ENCODE results near the gene TRIM13.
"Not testable (repeated sequence)": the region's sequence is repeated elsewhere in the genome, so short reads cannot be mapped to it uniquely, and the experiment has no call there.

The TRIM13 gene

GRCh38 chr13:49996951-49997895, at the start of gene TRIM13:
Gene TRIM13 (plus strand): TSS chr13:49997042. CDS start chr13:50011941, 14,899 bp downstream.
- DNase-seq (ENCODE audit: low read depth) = peak; percentile 74

DNA sequence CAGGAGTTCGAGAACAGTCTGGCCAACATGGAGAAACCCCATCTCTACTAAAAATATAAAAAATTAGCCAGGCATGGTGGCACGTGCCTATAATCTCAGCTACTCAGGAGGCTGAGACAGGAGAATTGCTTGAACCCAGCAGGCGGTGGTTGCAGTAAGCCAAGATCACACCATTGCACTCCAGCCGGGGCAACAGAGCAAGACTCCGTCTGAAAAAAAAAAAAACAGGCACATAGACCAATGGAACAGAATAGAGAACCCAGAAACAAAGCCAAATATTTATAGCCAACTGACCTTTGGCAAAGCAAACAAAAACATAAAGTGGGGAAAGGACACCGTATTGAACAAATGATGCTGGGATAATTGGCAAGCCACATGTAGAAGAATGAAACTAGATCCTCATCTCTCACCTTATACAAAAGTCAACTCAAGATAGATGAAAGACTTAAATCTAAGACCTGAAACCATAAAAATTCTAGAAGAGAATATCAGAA, 48.0 kb upstream of the TRIM13 start:
- not testable (repeated sequence) for DNase-seq (ENCODE audit: low read depth)

DNA sequence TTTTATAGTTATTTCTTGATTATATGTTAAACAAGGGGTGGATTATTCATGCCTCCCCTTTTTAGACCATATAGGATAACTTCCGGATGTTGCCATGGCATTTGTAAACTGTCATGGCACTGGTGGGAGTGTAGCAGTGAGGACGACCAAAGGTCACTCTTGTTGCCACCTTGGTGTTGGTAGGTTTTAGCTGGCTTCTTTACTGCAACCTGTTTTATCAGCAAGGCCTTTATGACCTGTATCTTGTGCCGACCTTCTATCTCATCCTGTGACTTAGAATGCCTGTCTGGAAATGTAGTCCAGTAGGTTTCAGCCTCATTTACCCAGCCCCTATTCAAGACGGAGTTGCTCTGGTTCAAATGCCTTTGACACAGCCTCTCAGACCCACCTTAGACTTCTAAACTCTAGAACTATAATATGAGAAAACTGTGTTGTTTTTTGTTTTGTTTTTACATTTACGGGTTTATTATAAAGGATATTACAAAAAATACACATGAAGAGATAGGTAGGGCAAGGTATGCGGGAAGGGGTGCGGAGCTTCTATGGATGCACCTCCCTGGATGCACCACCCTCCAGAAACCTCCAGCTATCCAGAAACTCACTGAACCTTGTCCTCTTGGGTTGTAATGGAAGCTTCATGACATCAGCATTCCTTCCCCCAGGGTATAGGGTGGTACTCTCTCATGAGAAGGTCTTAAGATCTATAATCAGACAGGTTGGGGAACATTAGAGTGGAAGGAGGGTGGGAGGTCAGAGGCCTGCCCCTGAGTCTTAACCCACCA, 44.9 kb upstream of the TRIM13 start:
- DNase-seq (ENCODE audit: low read depth) = no peak

DNA sequence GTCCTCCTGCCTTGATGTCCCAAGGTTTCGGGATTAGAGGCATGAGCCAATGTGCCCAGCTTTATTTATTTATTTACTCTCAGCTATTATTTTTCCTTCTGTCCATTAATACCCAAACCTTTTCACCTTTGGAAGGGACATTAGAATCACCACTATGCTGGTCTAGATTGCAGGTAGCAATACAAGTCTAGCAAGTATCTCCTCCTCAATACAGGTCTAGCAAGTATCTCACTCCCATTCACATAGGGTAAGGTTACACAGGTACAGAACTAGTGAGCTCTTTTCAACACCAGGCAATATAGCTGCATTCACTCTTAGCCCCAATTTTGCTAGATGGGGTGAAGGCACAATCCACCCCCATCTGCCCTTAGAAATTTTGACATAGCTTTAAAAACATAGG, 43.3 kb upstream of the TRIM13 start:
- DNase-seq (ENCODE audit: low read depth) = no peak

DNA sequence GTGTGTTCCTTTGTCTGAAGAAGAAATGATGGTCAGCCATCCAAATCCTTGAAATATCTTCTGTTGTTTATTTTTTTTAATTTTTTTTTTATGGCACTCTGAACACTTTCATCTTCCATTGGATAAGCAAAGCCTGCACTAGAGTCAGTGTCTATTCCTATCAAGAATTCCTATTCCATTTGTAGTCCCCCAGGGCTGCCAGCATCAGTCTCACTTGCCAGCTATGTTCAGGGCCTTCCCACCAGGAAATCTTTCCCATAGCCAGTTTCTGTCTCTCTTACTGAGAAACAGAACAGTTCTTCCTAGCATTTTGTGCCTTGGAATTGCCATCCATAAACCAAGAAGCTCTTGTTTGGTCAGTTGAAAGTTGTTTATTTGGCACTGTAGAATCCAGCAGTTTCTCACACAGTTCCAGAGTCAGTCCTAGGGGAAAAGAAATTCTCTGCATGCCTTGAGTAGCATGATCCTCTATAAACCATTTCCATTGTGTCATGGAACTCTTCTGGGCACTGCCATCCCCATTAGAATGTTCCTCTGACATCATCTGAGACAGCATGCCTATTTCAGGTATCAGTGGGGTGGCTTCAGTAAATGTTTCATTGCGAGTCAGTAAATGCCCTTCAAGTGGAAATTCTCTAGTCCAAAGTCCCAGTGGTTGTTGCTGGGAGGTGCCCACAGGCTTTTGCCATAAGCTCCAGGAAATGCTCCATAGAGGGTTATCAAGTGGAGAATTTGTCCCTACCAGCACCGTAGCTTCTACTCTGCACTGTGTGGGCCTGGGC, 42.0 kb upstream of the TRIM13 start:
- DNase-seq (ENCODE audit: low read depth) = no peak

DNA sequence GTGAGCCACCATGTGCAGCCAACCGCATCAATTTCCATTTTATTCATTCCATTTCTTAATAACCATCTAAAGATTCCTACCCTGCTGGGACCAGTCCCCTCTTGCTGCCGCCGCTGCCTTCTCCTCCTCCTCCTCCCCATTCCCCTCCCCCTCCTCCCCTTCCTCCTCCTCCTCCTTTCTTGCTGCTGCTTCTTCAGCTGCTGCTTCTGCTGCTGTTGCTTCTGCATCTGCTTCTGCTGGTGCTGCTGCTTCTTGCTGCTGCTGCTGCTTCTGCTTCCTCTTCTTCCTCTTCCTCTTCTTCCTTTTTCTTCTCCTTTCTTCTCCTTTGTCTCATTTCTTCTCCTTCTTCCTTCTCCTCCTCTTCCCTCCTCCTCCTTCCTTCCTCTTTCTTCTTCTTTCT, 40.7 kb upstream of the TRIM13 start:
- DNase-seq (ENCODE audit: low read depth) = no peak

- DNase-seq (ENCODE audit: low read depth) = peak; percentile 22
Observed at GRCh38 chr13:49958321-49958720, 38.5 kb upstream of the TRIM13 start.

GRCh38 chr13:49967456-49967855, 29.4 kb upstream of the TRIM13 start:
- DNase-seq (ENCODE audit: low read depth) = no peak

DNA sequence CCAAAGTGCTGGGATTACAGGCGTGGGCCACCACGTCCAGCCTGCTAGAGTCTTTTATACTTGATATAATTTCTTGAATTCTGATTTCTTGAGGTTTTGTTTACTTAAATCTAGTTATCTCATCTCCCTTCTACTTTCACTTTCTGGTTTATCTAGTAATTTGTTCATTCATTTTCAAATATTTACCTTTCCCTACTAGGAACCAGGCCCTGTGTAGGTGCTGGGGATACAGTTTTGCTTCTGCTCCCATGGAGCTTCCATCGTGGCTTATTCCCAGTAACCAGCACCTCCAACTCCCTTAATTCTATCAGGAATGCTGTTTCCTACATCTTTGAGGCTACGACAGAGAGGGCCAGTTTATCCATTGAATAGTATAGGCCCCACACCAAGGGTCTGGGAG, 24.1 kb upstream of the TRIM13 start:
- DNase-seq (ENCODE audit: low read depth) = no peak

GRCh38 chr13:49975826-49976225, 21.0 kb upstream of the TRIM13 start:
- no peak for DNase-seq (ENCODE audit: low read depth)

DNA sequence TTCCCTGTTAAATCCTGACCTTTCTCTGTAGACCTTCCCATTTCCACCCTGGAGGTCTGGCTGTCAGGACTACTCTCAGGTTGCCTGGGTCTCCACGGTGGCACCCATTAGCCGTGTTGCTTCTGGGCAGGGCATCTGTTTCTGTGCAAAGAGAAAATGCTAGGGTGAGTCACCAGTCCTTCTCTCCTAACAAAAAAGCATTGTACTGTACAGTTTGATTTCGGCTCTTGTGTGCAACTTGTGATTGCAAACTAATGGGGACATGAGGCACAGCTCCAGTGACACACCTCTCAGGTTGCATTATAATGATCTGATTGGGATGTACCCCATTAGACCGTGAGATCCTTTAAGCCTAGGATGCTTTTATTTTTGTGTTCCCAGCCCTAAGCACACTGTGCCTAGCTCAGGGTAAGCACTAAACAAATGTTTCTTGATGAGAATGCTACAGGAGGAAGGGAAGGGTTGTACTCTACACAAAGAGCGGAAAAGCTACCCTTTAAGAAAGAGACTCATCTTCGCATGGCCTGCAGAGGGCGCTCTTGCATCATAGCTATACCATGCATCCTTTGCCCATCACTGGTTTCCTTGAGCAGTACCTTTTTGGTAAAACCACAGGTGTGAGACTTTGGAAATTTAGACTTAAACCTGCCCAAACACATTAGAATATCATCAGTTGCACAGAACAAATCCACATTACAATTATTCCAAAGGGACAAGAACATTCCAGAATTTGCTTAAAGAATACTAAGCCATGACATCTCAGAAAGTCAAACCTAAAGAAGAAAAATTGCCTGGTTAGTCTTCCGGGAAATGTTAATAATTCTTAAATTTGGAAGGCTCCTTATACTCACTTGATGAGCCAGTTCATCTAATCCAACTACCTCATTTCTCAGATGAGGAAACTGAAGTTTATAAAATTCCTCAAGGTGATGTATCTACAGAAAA, 20.3 kb upstream of the TRIM13 start:
- DNase-seq (ENCODE audit: low read depth) = peak; percentile 28

DNA sequence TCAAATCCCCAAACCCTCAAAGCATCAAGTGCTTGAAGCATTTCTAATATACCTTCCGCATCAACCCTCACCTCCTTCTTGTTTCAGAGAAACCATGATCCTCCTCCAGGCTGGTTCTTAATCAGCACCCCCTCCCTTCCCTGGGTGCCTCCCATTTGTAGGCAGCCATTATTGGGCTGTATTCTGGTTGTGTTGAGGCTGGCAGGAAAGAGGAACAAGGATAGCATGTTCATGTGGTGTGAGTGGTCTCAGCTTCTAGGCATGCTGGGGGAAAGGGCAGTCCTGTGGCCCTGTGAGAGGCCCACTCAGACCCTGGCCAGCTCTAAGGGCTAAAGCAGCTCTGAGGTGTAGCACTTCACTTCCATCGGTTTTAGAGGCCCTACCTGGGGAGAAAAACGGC, 18.9 kb upstream of the TRIM13 start:
- DNase-seq (ENCODE audit: low read depth) = no peak

DNA sequence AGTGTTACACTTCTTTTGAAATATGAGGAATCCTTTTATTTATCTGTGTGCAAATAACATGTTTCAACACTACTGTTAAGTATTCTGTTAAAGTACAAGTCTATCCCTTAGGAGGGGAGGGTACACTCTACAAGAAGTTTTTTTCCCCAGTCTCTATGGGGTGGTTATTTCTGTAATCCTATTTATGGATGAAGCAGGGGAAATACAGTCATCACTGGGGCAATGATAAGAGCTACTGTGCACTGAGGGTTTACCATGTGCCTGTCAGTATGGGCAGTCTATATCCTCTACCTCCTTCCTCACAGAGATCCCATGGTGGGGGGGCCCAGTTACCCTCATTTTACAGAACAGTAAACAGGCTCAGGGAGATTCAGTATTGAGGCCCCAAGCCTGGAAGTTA, 16.6 kb upstream of the TRIM13 start:
- no peak for DNase-seq (ENCODE audit: low read depth)

DNA sequence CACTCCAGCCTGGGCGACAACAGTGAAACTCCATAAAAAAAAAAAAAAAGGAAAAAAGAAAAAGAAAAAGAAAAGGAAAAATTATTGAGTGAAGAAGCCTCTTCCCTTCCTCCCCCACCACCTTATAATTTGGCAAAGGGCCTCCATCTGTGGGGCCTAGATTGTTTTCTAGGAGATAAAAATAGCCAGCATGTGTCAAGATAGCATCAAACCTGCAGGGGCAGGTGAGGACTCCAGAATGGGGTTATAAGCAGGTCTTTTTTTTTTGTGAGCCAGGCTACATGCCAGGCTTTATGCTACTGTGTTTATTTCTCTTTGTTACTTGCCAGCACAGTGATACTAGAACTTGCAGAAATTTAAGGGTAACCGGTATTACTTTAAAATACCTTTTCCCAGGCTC, 11.7 kb upstream of the TRIM13 start:
- no peak for DNase-seq (ENCODE audit: low read depth)

DNA sequence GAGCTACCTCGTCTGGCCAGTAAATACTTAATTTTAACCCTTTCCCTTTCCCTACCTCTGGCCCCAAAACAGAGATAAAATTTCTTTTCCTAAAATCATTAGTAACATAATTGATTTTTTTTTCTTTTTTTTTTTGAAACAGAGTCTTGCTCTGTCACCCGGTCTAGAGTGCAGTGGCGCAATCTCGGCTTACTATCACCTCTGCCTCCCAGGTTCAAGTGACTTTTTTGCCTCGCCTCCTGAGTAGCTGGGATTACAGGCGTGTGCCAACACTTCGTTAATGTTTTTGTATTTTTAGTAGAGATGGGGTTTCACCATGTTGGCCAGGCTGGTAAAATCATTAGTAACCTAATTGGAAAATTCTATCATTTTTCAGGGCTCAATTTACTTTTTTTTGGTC, 10.4 kb upstream of the TRIM13 start:
- DNase-seq (ENCODE audit: low read depth) = no peak

DNA sequence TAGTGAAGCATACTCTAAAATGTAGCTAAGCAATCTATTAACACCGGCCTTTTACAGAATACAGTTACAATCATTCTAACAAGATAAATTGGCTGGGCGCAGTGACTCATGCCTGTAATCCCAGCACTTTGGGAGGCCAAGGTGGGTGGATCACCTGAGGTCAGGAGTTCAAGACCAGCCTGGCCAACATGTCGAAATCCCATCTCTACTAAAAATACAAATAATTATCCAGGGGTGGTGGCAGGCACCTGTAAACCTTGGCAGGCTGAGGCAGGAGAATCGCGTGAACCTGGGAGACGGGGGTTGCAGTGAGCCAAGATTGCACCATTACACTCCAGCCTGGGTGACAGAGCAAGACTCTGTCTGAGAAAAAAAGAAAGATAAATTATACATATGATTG, 6.2 kb upstream of the TRIM13 start:
- DNase-seq (ENCODE audit: low read depth) = not testable (repeated sequence)

- no peak for DNase-seq (ENCODE audit: low read depth)
Observed at GRCh38 chr13:49993111-49993510, 3.7 kb upstream of the TRIM13 start.

- no peak for DNase-seq (ENCODE audit: low read depth)
Observed at GRCh38 chr13:49993666-49994065, 3.2 kb upstream of the TRIM13 start.

- no peak for DNase-seq (ENCODE audit: low read depth)
Observed at GRCh38 chr13:49995625-49996101, 1.2 kb upstream of the TRIM13 start.

- peak; percentile 83 for DNase-seq (ENCODE audit: low read depth)
Observed at GRCh38 chr13:49996161-49996915, 504 bp upstream of the TRIM13 start.
